Measurements from ENCODE around the gene SIPA1L3. TPM values are rescaled to one million over a fixed set of nuclear protein-coding genes. Genes with fewer than 3 reads are reported as not detected.

SIPA1L3 gene
- total RNA-seq, 3 donors from 2014 or later: 9.6 to 29.8 (median 28.5) TPM

DNA sequence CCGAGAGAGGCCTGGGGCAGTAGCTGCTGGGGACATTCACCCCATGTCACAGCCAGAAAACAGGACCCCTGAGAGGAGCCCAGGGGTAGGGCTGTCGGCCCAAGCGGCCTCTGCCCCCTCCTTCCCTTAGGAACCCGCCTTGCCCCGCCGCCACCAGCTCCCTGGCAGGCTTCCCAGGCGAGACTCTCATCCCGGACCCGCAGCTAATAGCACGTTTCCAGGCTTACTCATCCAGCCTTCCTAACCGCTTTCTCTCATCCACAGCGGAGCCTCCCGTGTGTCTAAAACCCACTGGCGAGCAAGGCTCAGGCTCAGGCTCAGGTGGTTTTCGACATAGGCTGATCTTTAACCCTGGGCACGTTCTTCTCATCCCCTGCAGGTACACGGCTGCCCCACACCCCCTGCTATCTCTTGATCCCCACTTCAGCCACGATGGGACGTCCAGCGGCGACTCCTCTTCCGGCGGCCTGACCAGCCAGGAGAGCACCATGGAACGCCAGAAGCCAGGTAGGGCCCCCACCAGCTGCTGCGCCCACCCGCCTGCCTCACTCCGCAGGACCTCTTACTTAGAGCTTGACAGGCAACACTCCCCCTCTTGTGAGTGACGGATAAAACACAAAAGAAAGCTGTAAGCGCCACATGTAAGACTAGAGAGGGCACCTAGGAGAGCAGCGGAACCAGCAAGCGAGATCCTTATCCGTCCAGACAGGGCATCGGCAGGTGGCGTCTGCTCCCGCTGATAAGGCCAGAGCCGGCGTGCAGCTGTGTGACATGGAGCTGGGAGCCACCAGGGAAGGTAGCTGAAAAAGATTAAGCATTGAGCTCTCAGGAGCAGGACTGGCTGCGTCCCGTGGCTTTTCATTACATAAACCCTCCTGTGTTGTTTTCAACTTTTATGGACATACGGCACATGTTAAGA lies 245.7 kb downstream of the SIPA1L3 start:
- Histone ChIP-seq H3K27me3 (no peaks in the 10 kb centered on the region), H3K4me1 (no peaks in the 10 kb centered on the region), H3K27ac (no peak overlapping the region), H3K9me3 (no peaks in the 10 kb centered on the region), H3K4me3 (no peak overlapping the region), H3K36me3 (no peaks in the 10 kb centered on the region)
- DNase-seq (ENCODE audit: low spot score in 2 of 2): no peak
- intact Hi-C loops (cut with DNase I; ENCODE audit: low total_unique reads): no loop called here
- TF ChIP-seq POLR2AphosphoS5 (IDR thresholded peaks at IDR 0.05): no peak
- no peak for TF ChIP-seq POLR2A (IDR thresholded peaks at IDR 0.05)
- no peak for TF ChIP-seq CTCF (IDR thresholded peaks at IDR 0.05)

- Histone ChIP-seq H3K27ac (no peak overlapping the region), H3K27me3 (no peaks in the 10 kb centered on the region), H3K4me1 (no peaks in the 10 kb centered on the region), H3K4me3 (no peak overlapping the region), H3K36me3 (no peaks in the 10 kb centered on the region), H3K9me3 (no peaks in the 10 kb centered on the region)
- intact Hi-C loops (cut with DNase I; ENCODE audit: low total_unique reads): no loop called here
- TF ChIP-seq CTCF (IDR thresholded peaks at IDR 0.05) (no peak), POLR2A (IDR thresholded peaks at IDR 0.05) (no peak), POLR2AphosphoS5 (IDR thresholded peaks at IDR 0.05) (no peak)
- no peak for DNase-seq (ENCODE audit: low spot score in 2 of 2)
Measured at GRCh38 chr19:38155453-38155852, 248.4 kb downstream of the SIPA1L3 start.

GRCh38 chr19:38158730-38159129 lies 251.7 kb downstream of the SIPA1L3 start:
- Histone ChIP-seq H3K27ac (no peak overlapping the region), H3K9me3 (peaks cover 11 to 17% of the 10 kb centered on the region in 2 donors), H3K36me3 (peaks cover 9% of the 10 kb centered on the region), H3K4me3 (no peak overlapping the region), H3K27me3 (no peaks in the 10 kb centered on the region), H3K4me1 (no peaks in the 10 kb centered on the region)
- TF ChIP-seq POLR2AphosphoS5 (IDR thresholded peaks at IDR 0.05): no peak
- no peak for TF ChIP-seq CTCF (IDR thresholded peaks at IDR 0.05)
- no peak for TF ChIP-seq POLR2A (IDR thresholded peaks at IDR 0.05)
- DNase-seq (ENCODE audit: low spot score in 2 of 2): no peak
- intact Hi-C loops (cut with DNase I; ENCODE audit: low total_unique reads): no loop called here

DNA sequence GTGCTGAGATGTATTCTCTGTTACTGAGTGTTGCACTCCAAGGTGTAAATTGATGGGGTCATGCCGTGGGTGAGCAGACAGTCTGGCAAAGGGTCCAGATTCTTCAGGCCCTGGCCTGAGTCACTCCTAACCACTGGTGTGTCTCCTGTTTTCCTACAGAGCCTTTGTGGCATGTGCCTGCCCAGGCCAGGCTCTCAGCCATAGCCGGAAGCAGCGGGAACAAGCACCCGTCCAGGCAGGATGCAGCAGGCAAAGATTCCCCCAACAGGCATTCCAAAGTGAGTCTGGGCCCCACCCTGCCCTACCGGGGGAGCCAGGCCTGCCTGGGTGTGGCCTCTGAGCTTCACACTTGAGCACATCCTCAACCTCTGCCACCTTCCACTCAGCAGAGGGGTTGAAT lies 255.1 kb downstream of the SIPA1L3 start:
- TF ChIP-seq POLR2AphosphoS5 (IDR thresholded peaks at IDR 0.05) (no peak), POLR2A (IDR thresholded peaks at IDR 0.05) (no peak), CTCF (IDR thresholded peaks at IDR 0.05) (no peak)
- H3K27me3 ChIP-seq: no peaks in the 10 kb centered on the region
- H3K4me3 ChIP-seq: no peak overlapping the region
- intact Hi-C loops (cut with DNase I; ENCODE audit: low total_unique reads): no loop called here
- DNase-seq (ENCODE audit: low spot score in 2 of 2): no peak
- H3K27ac ChIP-seq: no peak overlapping the region
- H3K9me3 ChIP-seq: peaks cover 11 to 17% of the 10 kb centered on the region in 2 donors
- peaks cover 9% of the 10 kb centered on the region for H3K36me3 ChIP-seq
- no peaks in the 10 kb centered on the region for H3K4me1 ChIP-seq

DNA sequence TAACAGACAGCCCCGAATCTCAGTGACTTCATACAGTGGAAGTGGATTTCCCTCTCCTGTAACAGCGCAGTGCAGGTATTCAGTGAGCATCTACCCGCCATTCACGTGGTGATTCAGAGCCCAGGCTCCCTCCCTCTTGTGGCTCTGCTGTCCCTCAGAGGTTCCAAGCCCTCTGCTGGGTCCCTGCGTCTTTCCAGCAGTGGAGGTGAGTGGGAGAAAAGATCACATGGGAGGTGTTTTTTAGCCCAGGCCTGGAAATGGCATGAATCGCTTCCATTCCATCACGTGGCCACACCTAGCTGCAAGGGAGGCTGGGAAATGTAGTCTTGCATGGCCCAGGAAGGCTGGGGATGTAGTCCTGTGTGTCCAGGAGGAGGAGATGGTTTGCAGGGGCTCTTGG lies 255.6 kb downstream of the SIPA1L3 start:
- intact Hi-C loops (cut with DNase I; ENCODE audit: low total_unique reads): no loop called here
- DNase-seq (ENCODE audit: low spot score in 2 of 2): no peak
- no peaks in the 10 kb centered on the region for H3K4me1 ChIP-seq
- no peaks in the 10 kb centered on the region for H3K27me3 ChIP-seq
- no peak overlapping the region for H3K27ac ChIP-seq
- H3K4me3 ChIP-seq: no peak overlapping the region
- TF ChIP-seq CTCF (IDR thresholded peaks at IDR 0.05): no peak
- no peak for TF ChIP-seq POLR2AphosphoS5 (IDR thresholded peaks at IDR 0.05)
- TF ChIP-seq POLR2A (IDR thresholded peaks at IDR 0.05): no peak
- peaks cover 11 to 17% of the 10 kb centered on the region in 2 donors for H3K9me3 ChIP-seq
- H3K36me3 ChIP-seq: peaks cover 9% of the 10 kb centered on the region

All from breast epithelium (tissue), 4 donors.